ENCODE results near the gene TDRD15. TPM values are rescaled to one million over a fixed set of nuclear protein-coding genes. Genes with fewer than 3 reads are reported as not detected.

Gene TDRD15
- total and polyA plus RNA-seq, 7 donors, result 0.55 TPM; not detected in 6

DNA sequence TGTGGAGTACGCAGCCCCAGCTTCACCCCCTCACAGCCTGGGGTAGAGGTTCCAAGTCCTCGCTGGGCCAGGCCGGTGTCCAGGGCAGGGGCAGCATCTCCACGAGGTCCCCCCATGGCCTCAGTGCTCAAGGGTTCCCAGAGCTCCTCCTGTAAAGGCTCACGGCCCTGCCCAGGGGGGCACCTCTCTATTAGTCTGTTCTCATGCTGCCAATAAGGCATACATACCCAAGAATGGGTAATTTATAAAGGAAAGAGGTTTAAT lies 38.8 kb downstream of the TDRD15 start:
- intact Hi-C loops (cut with DNase I), result no loop called here

DNA sequence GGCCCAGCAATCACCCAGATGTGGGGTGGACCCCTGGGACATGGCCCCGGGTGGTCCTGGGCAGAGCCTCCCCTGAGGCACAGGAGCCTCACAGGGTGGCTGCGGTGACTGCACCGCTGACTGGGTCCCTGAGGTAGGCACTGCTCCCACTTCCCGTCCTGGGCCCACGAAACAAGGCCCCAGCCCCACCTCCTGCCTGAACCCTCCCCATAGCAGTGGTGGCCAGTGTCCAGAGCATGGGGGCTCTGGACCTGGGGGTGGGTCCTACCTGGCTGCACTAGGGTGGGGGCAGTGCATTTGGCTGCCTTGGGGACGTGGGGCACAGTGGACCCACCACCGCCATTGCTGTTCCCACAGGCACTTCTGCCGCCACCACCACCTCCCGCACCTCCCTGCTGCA lies 39.4 kb downstream of the TDRD15 start:
- no peaks in the 10 kb centered on the region for H3K36me3 ChIP-seq
- H3K4me3 ChIP-seq, result no peak overlapping the region
- DNase-seq, result no peak
- intact Hi-C loops (cut with DNase I), result no loop called here
- H3K9me3 ChIP-seq, result no peaks in the 10 kb centered on the region
- H3K4me1 ChIP-seq, result no peaks in the 10 kb centered on the region
- TF ChIP-seq POLR2AphosphoS5 (IDR thresholded peaks at IDR 0.05), result no peak
- no peak for TF ChIP-seq EP300 (IDR thresholded peaks at IDR 0.05)
- TF ChIP-seq POLR2A (IDR thresholded peaks at IDR 0.05), result no peak
- TF ChIP-seq, protein P1, sequence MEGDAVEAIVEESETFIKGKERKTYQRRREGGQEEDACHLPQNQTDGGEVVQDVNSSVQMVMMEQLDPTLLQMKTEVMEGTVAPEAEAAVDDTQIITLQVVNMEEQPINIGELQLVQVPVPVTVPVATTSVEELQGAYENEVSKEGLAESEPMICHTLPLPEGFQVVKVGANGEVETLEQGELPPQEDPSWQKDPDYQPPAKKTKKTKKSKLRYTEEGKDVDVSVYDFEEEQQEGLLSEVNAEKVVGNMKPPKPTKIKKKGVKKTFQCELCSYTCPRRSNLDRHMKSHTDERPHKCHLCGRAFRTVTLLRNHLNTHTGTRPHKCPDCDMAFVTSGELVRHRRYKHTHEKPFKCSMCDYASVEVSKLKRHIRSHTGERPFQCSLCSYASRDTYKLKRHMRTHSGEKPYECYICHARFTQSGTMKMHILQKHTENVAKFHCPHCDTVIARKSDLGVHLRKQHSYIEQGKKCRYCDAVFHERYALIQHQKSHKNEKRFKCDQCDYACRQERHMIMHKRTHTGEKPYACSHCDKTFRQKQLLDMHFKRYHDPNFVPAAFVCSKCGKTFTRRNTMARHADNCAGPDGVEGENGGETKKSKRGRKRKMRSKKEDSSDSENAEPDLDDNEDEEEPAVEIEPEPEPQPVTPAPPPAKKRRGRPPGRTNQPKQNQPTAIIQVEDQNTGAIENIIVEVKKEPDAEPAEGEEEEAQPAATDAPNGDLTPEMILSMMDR (IDR thresholded peaks at IDR 0.05), result no peak
- WGBS, 2 donors, result 95 to 96% methylated on average over 9 of the region's 9 CpGs
- no peaks in the 10 kb centered on the region for H3K27me3 ChIP-seq
- H3K27ac ChIP-seq, result no peak overlapping the region

More for the DNA sequence above, 38.8 kb downstream of the TDRD15 start:
- no peak for TF ChIP-seq POLR2A (IDR thresholded peaks at IDR 0.05)
- no peak for TF ChIP-seq EP300 (IDR thresholded peaks at IDR 0.05)
- no peak for TF ChIP-seq POLR2AphosphoS5 (IDR thresholded peaks at IDR 0.05)
- TF ChIP-seq, protein P1 (IDR thresholded peaks at IDR 0.05), result no peak
- Histone ChIP-seq H3K27ac (no peak overlapping the region), H3K27me3 (no peaks in the 10 kb centered on the region), H3K36me3 (no peaks in the 10 kb centered on the region), H3K4me1 (no peaks in the 10 kb centered on the region), H3K4me3 (no peak overlapping the region), H3K9me3 (no peaks in the 10 kb centered on the region)
- 71 to 78% methylated on average over 5 of the region's 5 CpGs for WGBS, 2 donors
- no peak for DNase-seq

DNA sequence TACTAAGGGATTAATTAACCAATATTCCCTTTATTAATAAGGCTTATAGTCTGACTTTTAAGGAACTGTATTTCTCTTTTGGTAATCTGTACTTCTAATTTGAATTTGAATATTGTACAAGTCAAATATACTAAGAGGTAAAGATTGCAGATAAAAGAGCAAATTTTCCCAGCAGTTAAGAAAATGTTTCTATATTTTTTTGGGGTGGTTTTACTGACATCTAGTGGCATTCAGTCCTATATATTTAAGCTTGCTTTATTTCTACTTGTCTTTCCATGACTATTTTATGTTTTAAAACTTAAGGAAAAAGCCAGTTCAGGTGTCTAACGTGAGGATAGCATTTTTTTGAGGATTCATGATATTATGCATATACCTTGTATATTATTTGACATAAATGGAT lies 41.6 kb downstream of the TDRD15 start:
- no peaks in the 10 kb centered on the region for H3K36me3 ChIP-seq
- no peaks in the 10 kb centered on the region for H3K27me3 ChIP-seq
- WGBS, 2 donors, result 13 to 15% methylated on average over 1 of the region's 1 CpG
- TF ChIP-seq, protein P1 (IDR thresholded peaks at IDR 0.05), result no peak
- TF ChIP-seq EP300 (IDR thresholded peaks at IDR 0.05), result no peak
- TF ChIP-seq POLR2AphosphoS5 (IDR thresholded peaks at IDR 0.05), result no peak
- TF ChIP-seq POLR2A (IDR thresholded peaks at IDR 0.05), result no peak
- H3K4me1 ChIP-seq, result no peaks in the 10 kb centered on the region
- no peak overlapping the region for H3K4me3 ChIP-seq
- no peak overlapping the region for H3K27ac ChIP-seq
- no peak for DNase-seq
- intact Hi-C loops (cut with DNase I), result no loop called here
- no peaks in the 10 kb centered on the region for H3K9me3 ChIP-seq

DNA sequence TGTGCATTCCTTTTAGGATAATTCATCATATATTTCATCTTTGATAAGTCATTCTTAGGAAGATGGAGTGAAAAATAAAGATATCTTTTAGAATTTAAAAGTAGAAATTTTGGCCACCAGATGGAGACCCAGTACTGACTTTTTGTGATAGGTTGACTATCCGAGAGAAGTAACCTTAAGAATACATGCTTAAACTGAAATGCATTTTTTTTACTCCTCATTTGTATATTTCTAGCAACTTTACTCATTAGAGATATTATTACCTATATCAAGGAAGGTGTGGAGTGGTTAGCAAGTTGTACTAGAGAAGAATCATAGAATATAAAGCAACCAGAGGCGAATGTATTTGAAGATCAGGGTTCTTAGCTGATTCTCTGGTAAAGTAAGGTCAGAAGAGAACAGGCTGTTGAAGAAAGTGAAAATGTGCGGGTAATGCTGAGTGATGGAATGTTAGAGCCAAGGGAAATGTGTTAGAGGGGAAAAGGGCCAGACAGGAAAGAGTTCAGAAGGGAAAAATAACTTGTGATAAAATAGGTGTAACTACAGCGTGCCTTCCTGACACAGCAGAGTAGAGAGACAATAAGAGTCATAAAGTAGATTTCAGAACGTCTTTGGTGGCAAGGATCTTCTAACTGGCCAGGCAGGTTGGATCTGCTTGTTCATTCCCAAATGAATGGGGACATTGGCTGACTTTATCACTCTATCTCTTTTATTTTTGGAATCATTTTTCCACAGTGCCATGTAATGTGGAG lies 52.3 kb downstream of the TDRD15 start:
- Histone ChIP-seq H3K4me3 (no peak overlapping the region), H3K9me3 (no peaks in the 10 kb centered on the region), H3K36me3 (no peaks in the 10 kb centered on the region), H3K27me3 (no peaks in the 10 kb centered on the region), H3K4me1 (peaks cover 0 to 6% (median 2%) of the 10 kb centered on the region in 4 donors), H3K27ac (no peak overlapping the region)
- intact Hi-C loops (cut with DNase I), result loop anchor here (5.0 kb wide), 1 partner anchor 141 kb away; no protein-coding TSS in a partner anchor
- no peak for DNase-seq
- WGBS, 2 donors, result 10 to 39% methylated on average over 5 of the region's 5 CpGs
- TF ChIP-seq, protein P1 (IDR thresholded peaks at IDR 0.05), result peak in 3 of 4 experiments; percentile 20 to 31 (median 22)
- TF ChIP-seq EP300 (IDR thresholded peaks at IDR 0.05), result no peak
- TF ChIP-seq POLR2A (IDR thresholded peaks at IDR 0.05), result no peak

DNA sequence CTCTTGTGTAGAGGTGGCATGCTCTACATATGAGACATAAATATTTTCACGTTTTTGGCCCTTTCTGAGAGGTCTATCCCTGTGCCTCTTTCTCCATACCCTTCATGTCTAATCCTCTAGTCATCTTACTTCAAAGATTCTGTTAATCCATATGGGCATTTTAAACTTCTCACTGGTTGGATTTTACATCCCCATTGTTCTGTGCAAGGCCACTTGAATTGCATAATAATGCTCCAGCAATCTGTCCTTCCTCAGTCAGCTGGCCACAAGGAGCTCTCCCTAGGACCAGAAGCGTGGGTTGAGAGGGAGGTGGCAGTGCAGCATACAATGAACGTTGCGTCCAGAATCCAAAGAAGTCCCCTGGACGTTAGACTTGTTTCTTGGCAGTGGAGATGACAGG lies 58.2 kb downstream of the TDRD15 start:
- DNase-seq, result no peak
- no peaks in the 10 kb centered on the region for H3K4me1 ChIP-seq
- H3K27ac ChIP-seq, result no peak overlapping the region
- no peak overlapping the region for H3K4me3 ChIP-seq
- intact Hi-C loops (cut with DNase I), result no loop called here
- no peaks in the 10 kb centered on the region for H3K36me3 ChIP-seq
- 86 to 88% methylated on average over 5 of the region's 5 CpGs for WGBS, 2 donors
- TF ChIP-seq POLR2AphosphoS5 (IDR thresholded peaks at IDR 0.05) (no peak), POLR2A (IDR thresholded peaks at IDR 0.05) (no peak), EP300 (IDR thresholded peaks at IDR 0.05) (no peak)
- TF ChIP-seq, protein P1 (IDR thresholded peaks at IDR 0.05), result no peak
- no peaks in the 10 kb centered on the region for H3K9me3 ChIP-seq
- no peaks in the 10 kb centered on the region for H3K27me3 ChIP-seq

Measured in sigmoid colon (tissue), 7 donors.